ENCODE results near the gene CBLC.
"Not testable (repeated sequence)": the region's sequence is repeated elsewhere in the genome, so short reads cannot be mapped to it uniquely, and the experiment has no call there.

Gene CBLC

GRCh38 chr19:44824761-44825160 lies 47.1 kb downstream of the CBLC start:
- ChIA-PET CTCF (no interaction called here), POLR2A (no interaction called here)
- TF ChIP-seq, protein P1, sequence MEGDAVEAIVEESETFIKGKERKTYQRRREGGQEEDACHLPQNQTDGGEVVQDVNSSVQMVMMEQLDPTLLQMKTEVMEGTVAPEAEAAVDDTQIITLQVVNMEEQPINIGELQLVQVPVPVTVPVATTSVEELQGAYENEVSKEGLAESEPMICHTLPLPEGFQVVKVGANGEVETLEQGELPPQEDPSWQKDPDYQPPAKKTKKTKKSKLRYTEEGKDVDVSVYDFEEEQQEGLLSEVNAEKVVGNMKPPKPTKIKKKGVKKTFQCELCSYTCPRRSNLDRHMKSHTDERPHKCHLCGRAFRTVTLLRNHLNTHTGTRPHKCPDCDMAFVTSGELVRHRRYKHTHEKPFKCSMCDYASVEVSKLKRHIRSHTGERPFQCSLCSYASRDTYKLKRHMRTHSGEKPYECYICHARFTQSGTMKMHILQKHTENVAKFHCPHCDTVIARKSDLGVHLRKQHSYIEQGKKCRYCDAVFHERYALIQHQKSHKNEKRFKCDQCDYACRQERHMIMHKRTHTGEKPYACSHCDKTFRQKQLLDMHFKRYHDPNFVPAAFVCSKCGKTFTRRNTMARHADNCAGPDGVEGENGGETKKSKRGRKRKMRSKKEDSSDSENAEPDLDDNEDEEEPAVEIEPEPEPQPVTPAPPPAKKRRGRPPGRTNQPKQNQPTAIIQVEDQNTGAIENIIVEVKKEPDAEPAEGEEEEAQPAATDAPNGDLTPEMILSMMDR (IDR thresholded peaks at IDR 0.05; ENCODE audit: control extremely low read depth, extremely low read depth, low read depth, missing control alignments): no peak
- no peak for DNase-seq (ENCODE audit: extremely low spot score)

DNA sequence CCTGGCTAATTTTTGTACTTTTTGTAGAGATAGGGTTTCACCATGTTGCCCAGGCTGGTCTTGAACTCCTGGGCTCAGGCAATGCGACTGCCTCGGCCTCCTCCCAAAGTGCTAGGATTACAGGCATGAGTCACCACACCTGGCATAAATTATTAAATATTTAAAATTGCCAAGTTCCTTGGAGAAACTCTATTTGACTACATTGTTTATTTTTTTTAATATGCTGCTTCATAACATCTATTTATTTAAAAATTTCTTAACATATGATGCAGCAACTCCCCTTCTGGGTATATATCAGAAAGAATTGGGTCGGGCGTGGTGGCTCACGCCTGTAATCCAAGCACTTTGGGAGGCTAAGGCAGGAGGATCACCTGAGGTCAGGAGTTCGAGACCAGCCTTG lies 55.2 kb downstream of the CBLC start:
- CTCF ChIA-PET; POLR2A ChIA-PET; DNase-seq (ENCODE audit: extremely low spot score): not testable (repeated sequence)

GRCh38 chr19:44834399-44834798 lies 56.7 kb downstream of the CBLC start:
- CTCF ChIA-PET: interaction anchor here (0.6 to 1.6 kb wide), 5 partner anchors 10 to 64 kb away, joined by 3 to 5 read pairs (median 3); partner anchors contain the start of gene NECTIN2
- not testable (repeated sequence) for DNase-seq (ENCODE audit: extremely low spot score)

DNA sequence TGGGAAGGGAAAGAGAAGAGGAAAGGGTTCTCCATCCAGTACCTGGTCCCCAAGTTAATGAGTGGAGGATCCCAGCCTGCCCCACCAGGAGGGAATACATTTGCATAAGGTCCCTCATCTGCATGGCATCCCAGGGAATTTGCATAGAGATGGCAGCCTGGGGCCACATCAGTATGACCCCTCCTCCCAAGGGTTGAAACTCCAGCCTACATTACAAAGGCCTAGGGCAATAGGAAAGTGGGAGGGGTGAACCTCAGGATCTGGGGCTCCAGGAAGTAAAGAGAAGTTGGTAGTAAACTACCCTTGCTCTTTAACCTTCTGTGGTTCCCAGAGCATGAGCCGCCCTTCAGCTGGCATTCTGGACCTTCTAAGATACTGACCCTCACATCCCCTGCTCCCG lies 61.6 kb downstream of the CBLC start:
- POLR2A ChIA-PET: no interaction called here
- DNase-seq (ENCODE audit: extremely low spot score): no peak
- TF ChIP-seq, protein P1 (IDR thresholded peaks at IDR 0.05; ENCODE audit: control extremely low read depth, extremely low read depth, low read depth, missing control alignments): no peak
- CTCF ChIA-PET: no interaction called here

More at GRCh38 chr19:44834399-44834798, 56.7 kb downstream of the CBLC start:
- POLR2A ChIA-PET: not testable (repeated sequence)

DNA sequence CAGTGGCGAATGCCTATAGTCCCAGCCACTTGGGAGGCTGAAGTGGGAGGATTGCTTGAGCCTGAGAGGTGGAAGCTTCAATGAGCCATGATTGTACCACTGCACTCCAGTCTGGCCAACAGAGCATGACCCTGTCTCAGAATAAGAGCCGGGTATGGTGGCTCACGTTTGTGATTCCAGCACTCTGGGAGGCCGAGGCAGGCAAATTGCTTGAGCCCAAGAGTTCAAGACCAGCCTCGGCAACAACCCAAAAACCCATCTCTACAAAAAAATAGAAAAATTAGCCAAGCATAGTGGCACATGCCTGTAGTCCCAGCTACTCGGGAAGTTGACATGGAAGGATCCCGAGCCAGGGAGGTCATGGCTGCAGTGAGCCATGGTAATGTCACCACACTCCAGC lies 63.1 kb downstream of the CBLC start:
- TF ChIP-seq, protein P1 (IDR thresholded peaks at IDR 0.05; ENCODE audit: control extremely low read depth, extremely low read depth, low read depth, missing control alignments): no peak
- CTCF ChIA-PET: interaction anchor here (1.2 to 4.5 kb wide), 3 partner anchors 57 to 117 kb away, joined by 6 to 21 read pairs (median 8); no protein-coding TSS in a partner anchor
- POLR2A ChIA-PET: no interaction called here
- DNase-seq (ENCODE audit: extremely low spot score): no peak

GRCh38 chr19:44841231-44841630 lies 63.5 kb downstream of the CBLC start:
- TF ChIP-seq, protein P1 (IDR thresholded peaks at IDR 0.05; ENCODE audit: control extremely low read depth, extremely low read depth, low read depth, missing control alignments): no peak
- POLR2A ChIA-PET: no interaction called here
- CTCF ChIA-PET: interaction anchor here (1.2 to 4.5 kb wide), 3 partner anchors 57 to 117 kb away, joined by 6 to 21 read pairs (median 8); no protein-coding TSS in a partner anchor
- peak; percentile 8 for DNase-seq (ENCODE audit: extremely low spot score)

DNA sequence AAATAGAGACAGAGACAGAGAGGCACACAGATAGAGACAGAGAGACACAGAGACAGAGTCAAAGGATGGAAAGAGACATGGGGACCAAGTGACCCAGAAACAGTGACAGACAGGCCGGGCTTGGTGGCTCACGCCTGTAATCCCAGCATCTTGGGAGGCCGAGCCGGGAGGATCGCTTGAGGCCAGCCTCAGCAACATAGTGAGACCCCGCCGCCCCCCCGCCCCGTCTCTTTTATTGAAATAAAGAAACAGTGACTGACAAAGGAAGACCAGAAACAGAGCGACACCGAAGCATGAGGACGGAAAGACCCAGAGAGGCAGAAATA lies 67.6 kb downstream of the CBLC start:
- ChIA-PET POLR2A (interaction anchor here (0.6 to 0.7 kb wide), 4 partner anchors 75 to 1623 kb away, joined by 3 to 5 read pairs (median 5); no protein-coding TSS in a partner anchor), CTCF (interaction anchor here (1.0 to 1.4 kb wide), 3 partner anchors 14 to 274 kb away, joined by 3 to 4 read pairs (median 4); no protein-coding TSS in a partner anchor)
- TF ChIP-seq, protein P1 (IDR thresholded peaks at IDR 0.05; ENCODE audit: control extremely low read depth, extremely low read depth, low read depth, missing control alignments): no peak
- DNase-seq (ENCODE audit: extremely low spot score): no peak
